ENCODE data around the gene TMEM132D.

DNA sequence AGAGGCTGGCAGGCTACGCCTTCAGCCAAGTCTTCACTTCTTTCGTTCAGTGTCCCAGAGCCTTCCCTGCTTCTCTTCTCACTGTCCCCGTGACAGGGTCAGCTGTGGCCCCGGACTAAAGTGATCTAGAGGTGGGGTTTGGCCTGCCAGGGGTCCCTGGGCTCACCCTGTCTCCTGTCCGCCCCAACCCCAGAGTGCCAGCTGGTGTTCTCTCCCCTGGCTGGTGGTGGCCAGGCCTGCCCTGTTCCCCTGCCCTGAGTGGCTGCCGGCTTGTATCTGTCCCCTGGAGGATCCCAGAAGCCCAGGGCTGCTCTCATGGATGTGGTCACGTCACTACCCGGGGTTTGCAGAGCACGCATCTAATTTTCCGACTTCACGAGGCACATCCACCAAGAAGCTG lies 753.1 kb downstream of the TMEM132D start:
- TF ChIP-seq, protein P1, sequence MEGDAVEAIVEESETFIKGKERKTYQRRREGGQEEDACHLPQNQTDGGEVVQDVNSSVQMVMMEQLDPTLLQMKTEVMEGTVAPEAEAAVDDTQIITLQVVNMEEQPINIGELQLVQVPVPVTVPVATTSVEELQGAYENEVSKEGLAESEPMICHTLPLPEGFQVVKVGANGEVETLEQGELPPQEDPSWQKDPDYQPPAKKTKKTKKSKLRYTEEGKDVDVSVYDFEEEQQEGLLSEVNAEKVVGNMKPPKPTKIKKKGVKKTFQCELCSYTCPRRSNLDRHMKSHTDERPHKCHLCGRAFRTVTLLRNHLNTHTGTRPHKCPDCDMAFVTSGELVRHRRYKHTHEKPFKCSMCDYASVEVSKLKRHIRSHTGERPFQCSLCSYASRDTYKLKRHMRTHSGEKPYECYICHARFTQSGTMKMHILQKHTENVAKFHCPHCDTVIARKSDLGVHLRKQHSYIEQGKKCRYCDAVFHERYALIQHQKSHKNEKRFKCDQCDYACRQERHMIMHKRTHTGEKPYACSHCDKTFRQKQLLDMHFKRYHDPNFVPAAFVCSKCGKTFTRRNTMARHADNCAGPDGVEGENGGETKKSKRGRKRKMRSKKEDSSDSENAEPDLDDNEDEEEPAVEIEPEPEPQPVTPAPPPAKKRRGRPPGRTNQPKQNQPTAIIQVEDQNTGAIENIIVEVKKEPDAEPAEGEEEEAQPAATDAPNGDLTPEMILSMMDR (IDR thresholded peaks at IDR 0.05; ENCODE audit: low read depth, low read length), result no peak
- TF ChIP-seq MYC (IDR thresholded peaks at IDR 0.05; ENCODE audit: low read depth, low read length), result no peak
